Caco-2 (cell line): ENCODE results near the gene RNF10. TPM values are rescaled to one million over a fixed set of nuclear protein-coding genes. Genes with fewer than 3 reads are reported as not detected.

ENCODE experiments used
- BruUV-seq: library from RNA; stranded (reverse); fragments of 400-500 nt; replicated peaks from 2 replicates; lab custom pipeline; 2021; lab: Mats Ljungman, UMichigan
- CTCF ChIA-PET: fragments of 300-600 bp; sonication (Branson Sonifier 250); formaldehyde crosslinking; loops from one replicate; lab custom pipeline; 2022; ENCODE audit warnings: antibody characterized with exemption; lab: Charles Lee
- POLR2A ChIA-PET: fragments of 300-600 bp; sonication (Branson Sonifier 250); formaldehyde crosslinking; loops from one replicate; lab custom pipeline; 2022; ENCODE audit warnings: antibody characterized with exemption; lab: Charles Lee
- DNase-seq, 2 experiments: peaks; one replicate each; pipeline versions ENCODE4 v3.0.0 to v3.0.0-alpha.2; 2020 to 2022
- H3K27me3 ChIP-seq: replicated peaks from 2 replicates; pipeline ENCODE4 v1.6.0; 2011; ENCODE audit warnings: low read length; ENCODE audit not compliant: control insufficient read depth, insufficient read depth
- H3K36me3 ChIP-seq: 2 replicates; pipeline ENCODE4 v1.5.1; 2011; ENCODE audit warnings: low read length; ENCODE audit not compliant: control insufficient read depth, insufficient read depth
- H3K4me1 ChIP-seq: fragments of 250-450 bp; sonication (Bioruptor Pico); 2 replicates; pipeline ENCODE4 v1.5.1; 2020; ENCODE audit warnings: mild to moderate bottlenecking
- H3K4me3 ChIP-seq: 2 replicates; pipeline ENCODE4 v1.5.1; 2011; ENCODE audit warnings: low read depth, mild to moderate bottlenecking, control low read depth, low read length
- H3K9me3 ChIP-seq: fragments of 250-450 bp; sonication (Bioruptor Pico); 2 replicates; pipeline ENCODE4 v1.5.1; 2020; ENCODE audit warnings: mild to moderate bottlenecking, moderate library complexity
- H3K27ac Mint-ChIP-seq: one replicate; pipeline ENCODE4 v1.8.0; 2022; ENCODE audit warnings: mixed read lengths; ENCODE audit not compliant: unreplicated experiment
- H3K27me3 Mint-ChIP-seq: one replicate; pipeline ENCODE4 v1.8.0; 2022; ENCODE audit warnings: mixed read lengths; ENCODE audit not compliant: insufficient read depth, unreplicated experiment
- H3K36me3 Mint-ChIP-seq: one replicate; pipeline ENCODE4 v1.8.0; 2022; ENCODE audit warnings: mild to moderate bottlenecking, mixed read lengths; ENCODE audit not compliant: insufficient read depth, unreplicated experiment
- H3K4me1 Mint-ChIP-seq: one replicate; pipeline ENCODE4 v1.8.0; 2022; ENCODE audit warnings: low read depth, mixed read lengths; ENCODE audit not compliant: unreplicated experiment
- H3K4me3 Mint-ChIP-seq: one replicate; pipeline ENCODE4 v1.8.0; 2022; ENCODE audit warnings: mild to moderate bottlenecking, moderate library complexity, mixed read lengths; ENCODE audit not compliant: unreplicated experiment
- H3K9me3 Mint-ChIP-seq: one replicate; pipeline ENCODE4 v1.8.0; 2022; ENCODE audit warnings: mixed read lengths; ENCODE audit not compliant: unreplicated experiment
- CTCF ChIP-seq, 2 experiments: fragments of 200-600 bp in 1 of 2; IDR thresholded peaks; 1 replicate in 1 of 2; 2 replicates in 1 of 2; pipeline versions ENCODE4 v1.5.1 to v1.8.0; 2011 to 2022; ENCODE audit warnings: antibody characterized with exemption in 1 of 2, control low read depth in 1 of 2, inconsistent platforms in 1 of 2, low read depth in 1 of 2, low read length in 1 of 2, mild to moderate bottlenecking in 1 of 2, moderate library complexity in 1 of 2; ENCODE audit not compliant: insufficient read depth in 1 of 2, severe bottlenecking in 1 of 2, unreplicated experiment in 1 of 2
- intact Hi-C: fragments of 100-400 bp; cut with micrococcal nuclease; formaldehyde crosslinking; loops from one replicate; pipeline ENCODE4 v1.10.0; 2022; ENCODE audit not compliant: unreplicated experiment
- total RNA-seq: library from RNA; stranded (reverse); gene quantifications from 2 replicates; pipeline ENCODE4 v1.2.3, GENCODE V29; 2022

The RNF10 gene
- total RNA-seq, 1 experiment from 2014 or later = 133 TPM

- POLR2A ChIA-PET = interaction anchor here (0.6 kb wide), 1 partner anchor 41 kb away, joined by 6 read pairs; no protein-coding TSS in a partner anchor
- Mint-ChIP-seq H3K4me1 (peaks cover 7% of the 10 kb centered on the region), H3K27ac (no peak overlapping the region), H3K36me3 (peaks cover 65% of the 10 kb centered on the region), H3K27me3 (no peaks in the 10 kb centered on the region), H3K4me3 (no peak overlapping the region), H3K9me3 (no peaks in the 10 kb centered on the region)
- peaks cover 34% of the 10 kb centered on the region for H3K4me1 ChIP-seq
- H3K27me3 ChIP-seq = no peaks in the 10 kb centered on the region
- no peaks in the 10 kb centered on the region for H3K9me3 ChIP-seq
- TF ChIP-seq CTCF (IDR thresholded peaks at IDR 0.05; ENCODE audit: insufficient read depth in 1 of 2, low read depth in 1 of 2, low read length in 1 of 2, severe bottlenecking in 1 of 2, unreplicated experiment in 1 of 2) = no peak
- intact Hi-C loops = no loop called here
- no peak overlapping the region for H3K4me3 ChIP-seq
- H3K36me3 ChIP-seq = no peaks in the 10 kb centered on the region
- no TSS peak for BruUV-seq
- no peak for DNase-seq
- CTCF ChIA-PET = no interaction called here
Observed at GRCh38 chr12:120537856-120538220, 3.7 kb downstream of the RNF10 start.

GRCh38 chr12:120538281-120539156, 4.4 kb downstream of the RNF10 start:
- H3K4me1 ChIP-seq = peaks cover 34% of the 10 kb centered on the region
- no peaks in the 10 kb centered on the region for H3K36me3 ChIP-seq
- Mint-ChIP-seq H3K4me3 (no peak overlapping the region), H3K9me3 (no peaks in the 10 kb centered on the region), H3K27me3 (no peaks in the 10 kb centered on the region), H3K27ac (no peak overlapping the region), H3K4me1 (peaks cover 7% of the 10 kb centered on the region), H3K36me3 (peaks cover 65% of the 10 kb centered on the region)
- H3K27me3 ChIP-seq = no peaks in the 10 kb centered on the region
- POLR2A ChIA-PET = interaction anchor here (0.6 kb wide), 1 partner anchor 249 kb away, joined by 3 read pairs; no protein-coding TSS in a partner anchor
- no peak for TF ChIP-seq CTCF (IDR thresholded peaks at IDR 0.05; ENCODE audit: insufficient read depth in 1 of 2, low read depth in 1 of 2, low read length in 1 of 2, severe bottlenecking in 1 of 2, unreplicated experiment in 1 of 2)
- intact Hi-C loops = no loop called here
- H3K4me3 ChIP-seq = no peak overlapping the region
- H3K9me3 ChIP-seq = no peaks in the 10 kb centered on the region
- no TSS peak for BruUV-seq
- CTCF ChIA-PET = interaction anchor here (1.2 kb wide), 1 partner anchor 9 kb away, joined by 3 read pairs; no protein-coding TSS in a partner anchor
- no peak for DNase-seq

GRCh38 chr12:120539303-120539702, 5.1 kb downstream of the RNF10 start:
- CTCF ChIA-PET = interaction anchor here (1.2 kb wide), 1 partner anchor 10 kb away, joined by 3 read pairs; no protein-coding TSS in a partner anchor

More at GRCh38 chr12:120539303-120539702, 5.1 kb downstream of the RNF10 start:
- no peak for TF ChIP-seq CTCF (IDR thresholded peaks at IDR 0.05; ENCODE audit: insufficient read depth in 1 of 2, low read depth in 1 of 2, low read length in 1 of 2, severe bottlenecking in 1 of 2, unreplicated experiment in 1 of 2)
- Histone ChIP-seq H3K4me3 (no peak overlapping the region), H3K36me3 (0 out of 2 replicates have a peak, but pooled peaks cover 2% of the 10 kb centered on the region), H3K9me3 (no peaks in the 10 kb centered on the region), H3K4me1 (peaks cover 34% of the 10 kb centered on the region), H3K27me3 (no peaks in the 10 kb centered on the region)
- intact Hi-C loops = no loop called here
- Mint-ChIP-seq H3K4me1 (peaks cover 7% of the 10 kb centered on the region), H3K36me3 (peaks cover 65% of the 10 kb centered on the region), H3K4me3 (no peak overlapping the region), H3K27me3 (no peaks in the 10 kb centered on the region), H3K9me3 (no peaks in the 10 kb centered on the region), H3K27ac (no peak overlapping the region)
- POLR2A ChIA-PET = interaction anchor here (0.6 kb wide), 1 partner anchor 222 kb away, joined by 3 read pairs; no protein-coding TSS in a partner anchor
- DNase-seq = no peak
- no TSS peak for BruUV-seq
